Adipocyte (in vitro differentiated cells): ENCODE measurements around the gene NSF.
A peak's percentile ranks its signal among the peaks of the same experiment; 100 is the strongest.
"Not testable (repeated sequence)": the region's sequence is repeated elsewhere in the genome, so short reads cannot be mapped to it uniquely, and the experiment has no call there.

Experiments
- DNase-seq: peaks from one replicate; pipeline ENCODE4 v3.0.0-alpha.2; 2015; ENCODE audit warnings: low read depth
- H3K27me3 ChIP-seq: replicated peaks from 2 replicates; pipeline ENCODE4 v1.7.0; 2013; ENCODE audit warnings: mild to moderate bottlenecking, low read length, moderate library complexity; ENCODE audit not compliant: control insufficient read depth, insufficient read depth
- H3K36me3 ChIP-seq: 2 replicates; pipeline ENCODE4 v1.7.0; 2013; ENCODE audit warnings: low read length, mild to moderate bottlenecking, moderate library complexity; ENCODE audit not compliant: control insufficient read depth, insufficient read depth, severe bottlenecking
- H3K4me1 ChIP-seq: 2 replicates; pipeline ENCODE4 v1.7.0; 2013; ENCODE audit warnings: mild to moderate bottlenecking, low read length, moderate library complexity; ENCODE audit not compliant: control insufficient read depth, insufficient read depth
- H3K4me3 ChIP-seq: 2 replicates; pipeline ENCODE4 v1.7.0; 2013; ENCODE audit warnings: mild to moderate bottlenecking, low read length, moderate library complexity
- H3K9ac ChIP-seq: 2 replicates; pipeline ENCODE4 v1.7.0; 2013; ENCODE audit warnings: mild to moderate bottlenecking, low read length, moderate library complexity
- H3K9me3 ChIP-seq: 2 replicates; pipeline ENCODE4 v1.7.0; 2013; ENCODE audit warnings: mild to moderate bottlenecking, low read length, moderate library complexity; ENCODE audit not compliant: control insufficient read depth

NSF gene

GRCh38 chr17:46590157-46591146 is at the start of gene NSF:
TSS of gene NSF (plus strand) at chr17:46590669. CDS start at chr17:46590776, 107 bp downstream.
- H3K4me1 ChIP-seq, H3K4me3 ChIP-seq, H3K9me3 ChIP-seq, H3K36me3 ChIP-seq, H3K9ac ChIP-seq, DNase-seq, H3K27me3 ChIP-seq: not testable (repeated sequence)

DNA sequence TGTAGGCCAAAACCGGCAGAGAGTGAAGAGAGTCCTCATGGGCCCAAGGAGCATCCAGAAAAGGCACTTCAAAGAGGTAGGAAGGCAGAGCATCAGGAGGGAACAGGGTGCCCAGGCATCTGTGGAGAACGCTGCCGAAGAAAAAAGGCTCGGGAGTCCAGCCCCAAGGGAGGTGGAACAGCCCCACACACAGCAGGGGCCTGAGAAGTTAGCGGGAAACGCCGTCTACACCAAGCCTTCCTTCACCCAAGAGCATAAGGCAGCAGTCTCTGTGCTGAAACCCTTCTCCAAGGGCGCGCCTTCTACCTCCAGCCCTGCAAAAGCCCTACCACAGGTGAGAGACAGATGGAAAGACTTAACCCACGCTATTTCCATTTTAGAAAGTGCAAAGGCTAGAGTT is 41.9 kb upstream of the NSF start:
- H3K4me1 ChIP-seq, H3K27me3 ChIP-seq, DNase-seq, H3K9me3 ChIP-seq, H3K4me3 ChIP-seq, H3K9ac ChIP-seq, H3K36me3 ChIP-seq: not testable (repeated sequence)

DNA sequence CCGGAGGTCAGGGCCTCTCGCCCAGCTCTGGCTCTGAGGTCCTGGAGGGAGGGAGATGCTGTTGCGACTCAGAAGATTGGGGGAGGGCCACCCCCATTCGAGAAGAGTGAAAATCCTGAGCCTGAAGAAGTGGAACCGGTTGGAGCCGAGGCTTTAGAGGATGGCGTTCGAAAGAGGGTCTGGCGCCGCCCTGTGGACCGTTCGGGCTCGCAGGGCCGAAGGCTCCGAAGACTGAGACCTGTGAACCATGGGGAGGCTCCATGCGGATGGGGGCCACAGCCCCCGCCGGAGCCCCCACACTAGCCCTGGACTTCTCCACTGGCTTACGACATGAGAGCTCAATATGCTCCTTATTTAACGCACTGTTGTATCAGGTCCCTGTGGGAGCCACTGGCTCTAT is 31.3 kb upstream of the NSF start:
- H3K4me3 ChIP-seq, H3K4me1 ChIP-seq, H3K36me3 ChIP-seq, H3K27me3 ChIP-seq, DNase-seq, H3K9me3 ChIP-seq, H3K9ac ChIP-seq: not testable (repeated sequence)

DNA sequence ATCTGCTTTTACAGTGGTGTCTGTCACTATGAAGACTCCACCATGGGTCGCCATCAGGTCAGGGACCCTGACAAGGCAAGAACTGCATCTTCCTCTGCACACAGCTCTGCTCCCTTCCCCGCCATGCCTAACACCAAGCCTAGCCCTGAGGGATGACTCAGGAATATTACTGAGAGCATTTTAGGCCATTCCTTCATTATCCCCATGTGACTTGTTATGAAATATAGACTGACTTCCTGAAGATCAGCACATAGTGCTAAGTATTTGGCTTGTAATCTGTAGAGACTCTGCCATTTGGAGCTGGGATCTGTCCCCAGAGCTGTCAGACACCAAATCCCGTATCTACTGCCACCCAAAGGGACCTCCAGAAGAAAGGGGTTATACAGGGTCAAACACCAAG is 30.4 kb upstream of the NSF start:
- not testable (repeated sequence) for H3K4me3 ChIP-seq

GRCh38 chr17:46566284-46566683 is 24.2 kb upstream of the NSF start:
- not testable (repeated sequence) for H3K9me3 ChIP-seq, H3K4me1 ChIP-seq, H3K4me3 ChIP-seq, H3K27me3 ChIP-seq, H3K36me3 ChIP-seq, DNase-seq, H3K9ac ChIP-seq

More for the DNA sequence above, 30.4 kb upstream of the NSF start:
- not testable (repeated sequence) for H3K9ac ChIP-seq, H3K36me3 ChIP-seq, H3K27me3 ChIP-seq, H3K9me3 ChIP-seq, DNase-seq, H3K4me1 ChIP-seq

DNA sequence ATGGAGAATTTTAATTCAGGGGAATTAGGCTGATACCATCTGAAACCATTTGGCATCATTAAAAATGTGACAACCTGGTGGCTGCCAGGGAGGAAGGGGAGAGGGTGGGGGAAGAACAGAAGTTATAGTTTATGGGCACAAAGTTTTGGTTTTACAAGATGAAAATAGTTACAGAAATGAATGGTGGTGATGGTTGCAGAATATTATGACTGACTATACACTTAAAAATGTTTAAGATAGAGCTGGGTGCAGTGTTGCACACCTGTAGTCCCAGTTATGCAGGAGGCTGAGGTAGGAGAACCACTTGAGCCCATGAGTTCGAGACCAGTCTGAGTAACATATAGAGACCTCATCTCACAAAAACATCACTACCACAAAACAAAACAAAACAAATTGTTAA is 23.5 kb upstream of the NSF start:
- H3K4me3 ChIP-seq, H3K9me3 ChIP-seq, H3K9ac ChIP-seq, DNase-seq, H3K27me3 ChIP-seq, H3K4me1 ChIP-seq, H3K36me3 ChIP-seq: not testable (repeated sequence)

- not testable (repeated sequence) for H3K27me3 ChIP-seq, H3K9me3 ChIP-seq, H3K36me3 ChIP-seq, H3K4me3 ChIP-seq, H3K4me1 ChIP-seq, H3K9ac ChIP-seq, DNase-seq
Measured at GRCh38 chr17:46571796-46572195, 18.7 kb upstream of the NSF start.

DNA sequence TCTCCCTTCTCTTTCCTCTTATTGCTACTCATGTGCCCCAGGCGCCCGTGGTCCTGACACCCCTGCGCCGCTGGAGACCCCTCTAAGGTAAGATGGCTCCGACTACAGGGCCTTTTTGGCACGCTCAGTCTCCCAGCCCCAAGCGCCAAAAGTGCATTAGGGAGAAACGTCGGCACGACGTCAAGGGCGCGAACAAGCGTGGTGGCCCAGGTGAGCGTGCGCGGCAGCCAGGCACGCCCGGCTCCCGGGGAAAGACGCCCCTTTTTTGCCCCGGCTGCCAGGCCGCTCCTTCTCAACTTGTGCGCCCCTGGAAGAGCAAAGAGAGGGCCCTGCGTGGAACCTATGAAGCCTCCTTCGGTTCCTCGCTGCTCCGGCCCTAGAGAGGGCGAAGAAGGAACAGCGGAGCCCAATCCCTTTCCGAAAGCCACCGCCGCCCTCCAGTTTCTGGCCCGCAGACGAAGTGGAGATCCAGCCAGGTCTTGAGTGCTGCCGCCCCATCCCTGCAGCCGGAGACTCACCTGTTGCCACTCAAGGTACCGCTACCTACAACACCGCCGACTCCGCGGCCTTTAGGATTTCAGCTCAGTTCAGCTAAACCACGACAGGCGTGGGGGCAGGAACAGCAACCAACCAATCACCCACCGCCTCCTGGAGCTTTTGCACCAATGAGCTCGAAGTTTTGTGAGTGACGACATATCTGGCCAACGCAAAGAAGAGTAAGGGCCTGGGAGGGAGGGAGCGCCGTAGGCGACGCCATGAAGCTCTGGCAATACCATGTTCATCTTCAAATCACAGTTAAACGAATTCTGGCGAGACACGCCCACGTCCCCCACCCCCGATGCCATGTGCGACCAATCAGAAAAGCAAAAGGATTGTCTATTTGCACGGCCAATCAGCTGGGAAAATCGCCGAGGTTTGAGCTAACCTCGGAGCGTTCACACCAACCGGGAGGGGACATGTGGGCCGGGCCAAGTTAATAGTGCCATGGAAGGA is 11.1 kb upstream of the NSF start, which contains the start of gene ARL17A:
Gene ARL17A, minus strand, starts transcription at position 609 of the 993 bp plus-strand sequence. CDS start 3,369 bp downstream, outside the sequence.
- H3K4me1 ChIP-seq, H3K27me3 ChIP-seq, DNase-seq, H3K9ac ChIP-seq, H3K36me3 ChIP-seq, H3K9me3 ChIP-seq: not testable (repeated sequence)
- peak within 1 kb of the TSS; percentile 65 for H3K4me3 ChIP-seq

DNA sequence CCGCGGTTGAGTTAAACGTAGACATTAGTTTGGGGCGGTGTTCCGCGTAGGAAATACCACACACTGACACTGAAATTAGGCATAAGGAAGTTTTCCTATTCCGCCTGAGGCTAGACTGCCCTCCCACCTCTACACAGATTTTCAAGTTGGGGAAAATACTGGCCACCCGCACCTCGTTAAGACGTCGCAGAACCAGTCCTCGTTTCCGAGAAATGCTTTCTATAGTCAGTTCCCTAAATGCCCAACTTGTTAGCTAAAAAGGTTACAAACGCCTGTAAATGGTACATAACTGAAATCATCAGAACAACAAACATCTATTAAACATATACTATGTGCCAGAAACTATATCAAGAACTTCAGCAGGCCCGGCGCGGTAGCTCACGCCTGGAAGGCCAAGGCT is 10.4 kb upstream of the NSF start:
- H3K4me1 ChIP-seq, H3K9me3 ChIP-seq, H3K27me3 ChIP-seq, H3K36me3 ChIP-seq, H3K9ac ChIP-seq, DNase-seq: not testable (repeated sequence)
- H3K4me3 ChIP-seq, result peak overlapping the region; percentile 65

GRCh38 chr17:46585444-46585843 is 5.0 kb upstream of the NSF start:
- H3K4me3 ChIP-seq, H3K4me1 ChIP-seq, H3K9ac ChIP-seq, H3K27me3 ChIP-seq, DNase-seq, H3K9me3 ChIP-seq, H3K36me3 ChIP-seq: not testable (repeated sequence)

GRCh38 chr17:46591332-46591731 is 863 bp downstream of the NSF start:
- not testable (repeated sequence) for H3K4me1 ChIP-seq, DNase-seq, H3K36me3 ChIP-seq, H3K9me3 ChIP-seq, H3K9ac ChIP-seq, H3K27me3 ChIP-seq, H3K4me3 ChIP-seq
